ENCODE measurements around the gene TMPRSS11D.

TMPRSS11D gene

DNA sequence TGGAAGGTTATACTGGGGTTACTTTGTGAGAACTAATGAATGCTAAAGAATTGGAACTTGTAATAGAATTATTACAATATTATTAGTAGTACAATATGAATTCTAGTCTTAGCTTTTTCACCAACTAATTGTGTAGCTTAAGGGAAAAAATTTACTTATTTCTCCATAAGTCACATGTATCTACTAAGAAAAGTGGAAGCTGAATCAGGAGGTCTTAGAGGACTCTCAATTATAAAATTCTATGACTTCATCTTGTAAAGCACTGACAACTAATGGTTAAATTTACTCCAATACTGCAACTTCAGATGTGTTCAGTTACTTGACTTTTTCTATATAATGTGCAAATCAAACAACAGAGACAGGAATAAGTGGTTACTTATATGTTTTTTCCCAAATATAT lies 899 bp upstream of the TMPRSS11D start:
- no peak for DNase-seq

DNA sequence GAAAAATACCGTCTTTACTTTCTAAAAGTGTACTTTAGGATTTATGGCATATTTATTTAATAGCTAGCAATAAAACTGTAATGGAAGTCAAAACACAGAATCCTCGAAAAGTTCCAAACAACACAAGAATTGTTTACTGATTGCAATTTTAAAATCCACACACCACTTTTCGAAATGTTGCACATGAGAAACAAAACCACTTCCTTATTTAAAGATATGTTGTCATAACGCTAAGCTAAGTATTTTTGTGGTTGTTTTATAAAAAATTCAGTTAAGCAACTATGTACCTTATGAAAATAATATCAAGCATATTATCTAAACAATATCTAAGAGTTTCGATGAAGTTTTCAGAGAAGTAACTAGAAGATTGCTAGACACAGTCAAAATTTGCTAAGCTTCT lies 344 bp downstream of the TMPRSS11D start:
- no peak for DNase-seq

DNA sequence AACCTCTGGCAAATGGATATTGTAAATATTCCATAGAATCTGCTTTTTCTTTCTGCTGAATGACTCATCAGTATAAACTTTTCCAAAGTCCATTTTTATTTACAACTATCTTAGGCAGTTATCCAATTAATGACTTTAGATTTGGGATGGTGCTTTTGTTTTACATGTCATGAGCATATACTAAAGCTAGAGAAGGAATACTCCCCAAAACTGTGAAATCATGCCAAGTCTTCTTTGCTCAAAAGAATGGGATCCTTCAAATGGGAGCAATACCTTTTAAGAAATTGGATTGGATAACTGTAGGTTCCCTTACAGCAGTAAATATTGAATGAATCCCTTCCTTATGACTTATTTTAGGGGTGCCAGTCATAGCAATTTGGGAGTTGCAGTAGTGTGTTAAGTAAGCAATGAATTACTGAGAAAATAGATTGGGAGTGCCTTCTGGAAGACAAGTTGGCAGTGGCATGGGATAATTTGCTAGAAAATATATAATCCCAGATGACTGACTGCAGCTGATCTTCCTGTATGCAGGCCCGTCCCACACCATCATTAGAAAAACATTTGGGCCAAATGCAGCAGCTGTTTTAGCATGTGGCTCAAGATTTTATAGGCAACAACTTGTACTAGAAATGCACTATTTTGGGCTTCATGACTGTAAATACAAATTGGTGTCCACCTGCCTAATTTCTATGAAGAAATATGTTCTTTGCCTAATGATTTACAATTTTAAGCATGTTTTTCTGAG lies 2.8 kb downstream of the TMPRSS11D start:
- no peak for DNase-seq

DNA sequence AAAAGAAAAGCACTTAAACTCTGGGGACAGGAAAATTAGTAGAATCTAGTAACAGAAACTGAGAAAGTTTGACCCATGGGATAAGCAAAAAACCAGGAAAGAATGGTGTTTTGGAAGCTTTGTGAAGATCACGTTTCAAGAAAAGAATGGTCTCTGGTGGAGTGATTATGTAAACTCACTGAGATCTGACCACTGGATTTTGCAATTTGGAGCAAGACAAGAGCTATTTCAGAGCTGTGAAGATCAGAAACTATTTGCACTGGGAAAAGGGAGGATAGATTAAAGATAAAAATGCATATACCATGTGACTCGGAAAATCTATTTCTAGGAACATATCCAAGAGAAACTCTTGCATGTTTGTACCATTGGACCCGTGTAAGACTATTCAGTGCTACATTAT lies 4.3 kb downstream of the TMPRSS11D start:
- DNase-seq = no peak

DNA sequence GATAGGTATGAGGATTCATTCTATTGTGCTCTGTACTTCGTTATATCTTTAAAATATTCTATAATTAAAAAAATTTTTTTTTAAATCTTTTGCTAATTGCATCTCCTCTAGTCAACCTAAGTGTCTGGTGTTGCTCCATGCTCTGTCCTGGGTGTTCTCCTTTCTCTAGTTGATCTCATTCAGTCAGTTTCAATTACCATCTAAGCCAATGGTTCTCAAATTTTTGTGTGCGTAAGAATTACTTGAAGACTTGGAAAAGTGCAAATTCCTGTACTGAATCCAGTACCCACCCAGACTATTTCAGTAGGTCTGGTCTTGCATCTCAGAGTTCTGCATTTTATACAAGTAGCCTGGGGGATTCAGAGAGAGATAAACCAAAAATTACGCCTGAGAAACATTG lies 6.7 kb downstream of the TMPRSS11D start:
- DNase-seq = no peak

DNA sequence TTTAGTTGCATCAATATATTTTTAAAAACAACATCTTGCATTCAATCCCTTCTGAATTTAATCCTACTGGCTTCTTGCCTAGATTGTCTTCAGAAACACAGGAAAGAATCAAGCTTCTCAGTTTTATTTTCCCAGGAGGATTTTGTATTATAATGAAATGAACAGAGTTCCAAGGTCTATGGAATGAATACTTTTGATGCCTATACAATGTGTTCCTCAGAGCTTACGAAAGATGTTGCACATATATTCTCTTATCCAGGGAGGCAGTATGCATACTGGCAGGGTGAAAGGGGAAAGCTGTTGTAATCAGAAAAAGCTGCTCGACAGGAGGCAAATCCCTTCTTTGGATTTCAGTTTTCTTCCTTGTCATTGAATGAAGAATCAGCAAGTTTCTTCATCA lies 8.8 kb downstream of the TMPRSS11D start:
- no peak for DNase-seq

DNA sequence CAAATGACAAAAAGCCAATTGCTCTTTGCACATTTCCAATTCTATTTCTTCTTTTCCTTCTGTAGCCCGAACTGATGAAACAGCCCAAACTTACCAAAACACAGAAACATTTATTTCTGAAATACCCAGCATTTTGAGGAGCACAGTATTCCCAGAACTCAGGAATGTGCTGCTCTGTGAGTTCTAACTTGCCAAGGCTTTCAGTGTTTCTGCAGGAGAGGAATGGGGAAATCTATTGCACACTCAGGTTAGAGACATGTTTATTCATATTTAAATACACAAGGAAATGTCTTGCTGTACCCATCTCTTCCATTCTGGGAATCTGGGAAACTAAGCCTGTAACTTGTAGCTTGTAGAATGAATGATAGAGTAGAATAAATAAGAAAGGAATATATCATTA lies 10.7 kb downstream of the TMPRSS11D start:
- no peak for DNase-seq

DNA sequence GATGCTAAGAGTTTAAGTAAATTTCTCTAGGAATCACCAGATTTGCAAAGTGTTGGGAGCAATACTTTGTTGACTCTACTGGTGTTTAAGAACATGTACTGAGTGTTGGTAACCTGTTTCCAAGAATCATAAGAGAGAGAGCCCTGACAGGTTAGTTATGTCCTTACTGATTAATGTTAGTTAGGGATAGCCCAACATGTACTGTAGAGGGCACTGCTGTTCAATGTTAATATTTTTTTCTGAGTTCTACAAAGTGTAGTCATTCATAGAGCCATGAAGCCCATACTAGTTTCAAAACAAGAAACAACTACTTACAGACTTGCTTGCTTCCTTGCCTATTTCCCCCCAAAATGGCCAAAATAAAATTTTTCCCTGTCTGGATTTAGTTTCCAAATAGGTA lies 11.9 kb downstream of the TMPRSS11D start:
- peak; percentile 22 for DNase-seq

DNA sequence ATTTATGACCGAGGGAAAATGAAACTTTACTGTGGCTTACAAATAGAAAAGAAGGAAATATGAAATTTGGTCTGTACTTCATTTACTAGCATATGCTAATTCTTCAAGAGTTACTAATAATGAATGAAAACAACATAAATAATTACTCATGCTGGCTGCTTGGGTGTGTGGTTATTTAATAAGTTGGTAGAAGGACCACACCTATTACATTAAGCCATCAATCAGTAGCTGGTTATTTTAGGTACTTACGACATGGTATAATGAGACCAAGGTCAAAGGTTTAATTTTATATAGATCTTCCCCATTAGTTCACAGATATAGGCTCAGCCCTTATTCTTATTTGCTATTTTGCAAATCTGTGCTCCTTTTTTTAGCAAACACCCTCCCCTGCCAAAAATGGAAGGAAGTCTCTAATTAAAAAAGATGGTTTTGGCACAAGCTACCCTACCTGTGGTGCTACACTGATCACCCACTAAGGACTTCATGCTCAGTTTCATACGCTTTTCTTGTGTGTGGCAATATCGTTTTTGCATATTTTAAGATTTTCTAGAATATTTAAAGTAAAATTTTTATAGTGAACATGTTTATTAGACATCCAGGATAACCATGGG lies 14.1 kb downstream of the TMPRSS11D start:
- DNase-seq = no peak

DNA sequence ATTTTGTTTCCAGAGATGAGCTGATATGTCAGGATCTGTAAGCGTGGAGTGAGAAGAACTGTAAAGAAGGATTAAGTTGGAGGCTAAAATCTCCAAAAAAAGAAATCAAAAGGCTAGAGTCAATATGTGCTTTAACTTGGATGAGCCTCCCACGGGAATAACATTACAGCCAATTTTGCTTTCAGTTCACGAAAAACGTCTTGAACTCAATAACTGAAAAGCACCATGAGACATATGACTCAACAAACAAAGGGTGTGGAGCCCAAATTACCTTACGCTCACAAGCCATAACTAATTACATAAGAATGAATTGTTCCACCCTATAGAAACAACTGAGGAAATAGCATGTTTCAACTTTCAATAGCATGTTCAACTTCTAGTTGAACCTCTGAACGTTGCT lies 22.3 kb downstream of the TMPRSS11D start:
- DNase-seq = no peak

DNA sequence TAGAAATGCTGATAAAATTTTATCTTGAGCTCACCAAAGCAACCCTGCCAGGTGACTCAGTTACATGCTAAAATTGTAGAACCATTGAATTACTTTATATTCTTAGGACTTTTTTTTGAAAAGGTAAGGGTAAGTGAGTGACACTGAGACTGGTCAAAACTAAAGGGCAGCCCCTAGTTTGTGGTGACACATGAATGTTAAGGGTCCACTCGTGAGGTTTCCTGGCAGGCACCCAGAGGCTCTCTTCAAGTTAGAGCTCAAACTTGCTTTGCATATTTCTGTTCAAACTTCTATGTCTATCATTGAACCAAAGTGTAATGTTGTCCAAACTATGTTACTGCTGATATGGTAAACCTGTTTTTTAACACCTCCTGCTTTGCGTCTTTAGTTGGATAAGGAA lies 30.5 kb downstream of the TMPRSS11D start:
- DNase-seq = no peak

DNA sequence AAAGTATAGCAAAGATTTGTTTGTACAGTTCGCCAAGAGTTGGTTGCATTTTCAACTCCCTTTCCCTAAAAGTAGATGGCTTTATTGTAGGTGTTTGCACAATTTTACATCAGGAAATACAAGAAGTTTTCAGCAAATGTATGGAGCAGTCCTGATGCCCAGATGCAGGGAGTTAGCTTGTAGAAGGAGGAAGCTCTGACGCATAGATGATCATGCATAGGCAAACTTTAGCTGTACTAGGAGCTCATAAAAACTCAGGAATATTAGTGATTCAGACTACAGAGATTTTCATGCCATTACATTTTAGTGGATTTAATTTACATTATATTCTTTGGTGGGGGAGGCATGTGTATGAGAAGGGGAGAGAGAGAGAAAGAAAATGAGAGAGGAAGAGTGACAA lies 62.9 kb downstream of the TMPRSS11D start:
- DNase-seq = no peak

DNA sequence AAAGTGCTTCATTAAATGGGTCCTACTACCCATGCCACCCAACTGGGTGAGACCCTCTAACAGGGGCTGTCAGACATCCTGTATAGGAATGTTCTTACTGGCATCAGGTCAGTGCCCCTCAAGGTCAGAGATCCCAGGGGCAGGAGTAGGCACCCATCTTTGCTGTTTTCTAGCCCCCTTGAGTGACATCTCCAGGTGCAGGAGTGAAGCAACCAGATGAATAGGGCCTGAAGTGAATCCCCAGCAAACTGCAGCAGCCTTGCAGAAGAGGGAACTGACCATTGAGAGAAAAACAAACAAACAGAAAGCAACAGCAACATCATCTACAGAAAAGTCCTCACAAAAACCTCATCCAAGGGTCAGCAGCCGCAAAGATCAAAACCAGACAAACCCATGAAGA lies 73.8 kb downstream of the TMPRSS11D start:
- DNase-seq = no peak

DNA sequence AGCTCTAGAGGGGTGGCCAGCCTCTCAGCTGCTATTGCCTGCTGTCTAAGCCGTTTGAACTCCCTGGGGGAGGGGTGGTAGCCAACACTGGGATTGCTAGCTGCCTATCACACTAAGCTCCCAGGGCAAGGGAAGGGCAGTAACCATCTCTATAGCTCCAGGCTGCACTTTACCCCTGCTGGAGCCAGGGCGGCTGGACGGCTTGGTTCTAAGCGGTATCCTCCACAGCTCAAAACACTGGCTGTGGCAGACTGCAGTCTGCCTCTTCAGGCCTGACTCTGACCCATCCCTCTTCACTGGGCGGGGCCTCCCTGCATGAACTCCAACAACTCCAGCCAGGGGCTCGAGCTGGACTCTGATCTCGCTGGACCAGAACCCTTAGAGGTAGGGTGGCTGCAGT lies 74.3 kb downstream of the TMPRSS11D start:
- no peak for DNase-seq

DNA sequence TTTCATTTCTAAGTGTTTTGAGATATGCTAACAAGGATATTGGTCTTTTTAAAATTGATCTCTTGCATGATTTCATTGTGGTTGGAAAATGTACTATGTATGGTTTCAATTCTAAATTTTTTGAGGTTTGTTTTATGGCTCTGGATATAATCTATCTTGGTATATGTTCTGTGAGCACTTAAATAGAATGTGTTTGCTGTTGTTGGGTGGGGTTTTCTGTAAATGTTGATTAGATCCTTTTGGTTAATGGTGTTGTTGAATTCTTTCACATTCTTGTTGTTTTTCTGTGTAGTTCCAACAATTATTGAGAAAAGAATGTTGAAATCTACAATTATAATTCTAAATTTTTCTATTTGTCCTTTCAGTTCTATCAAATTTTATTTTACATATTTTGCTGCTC lies 87.0 kb downstream of the TMPRSS11D start:
- no peak for DNase-seq

DNA sequence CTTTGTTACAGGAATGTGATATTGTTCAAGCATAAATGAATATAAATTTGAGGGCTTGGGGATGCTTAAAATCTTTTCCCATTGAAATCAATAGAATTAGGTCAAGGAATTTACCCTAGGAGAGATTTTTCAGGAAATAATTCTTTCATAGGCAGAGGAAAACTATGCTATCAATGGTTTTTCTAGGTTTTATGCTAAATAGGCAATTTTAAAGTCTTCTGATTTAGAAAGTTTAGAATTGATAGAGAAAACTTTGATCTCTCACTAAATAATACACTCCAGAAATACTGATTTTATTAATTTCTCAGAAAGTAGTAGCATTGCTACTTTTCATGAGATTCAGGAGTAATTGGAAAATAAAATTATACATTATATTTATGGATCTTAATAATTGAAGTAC lies 93.1 kb downstream of the TMPRSS11D start:
- no peak for DNase-seq

DNA sequence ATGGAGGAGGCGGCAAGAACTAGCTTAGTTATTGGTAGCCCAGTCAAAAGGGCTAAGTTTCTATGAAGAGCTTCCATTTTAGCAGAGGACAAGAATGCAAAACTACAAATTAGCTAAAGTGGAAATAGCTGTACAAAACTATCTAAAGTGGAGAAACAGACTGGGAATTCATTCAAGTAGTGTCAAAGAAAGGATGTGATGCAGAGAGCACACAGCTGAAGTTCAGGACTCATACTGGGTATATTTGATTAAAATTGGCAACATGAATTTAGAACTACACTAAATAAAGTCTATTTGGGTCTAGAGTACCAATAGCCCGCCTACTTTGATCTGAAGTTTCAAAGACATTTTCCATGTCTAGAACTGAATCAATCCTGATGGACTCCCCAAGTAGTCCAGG lies 96.5 kb downstream of the TMPRSS11D start:
- no peak for DNase-seq

DNA sequence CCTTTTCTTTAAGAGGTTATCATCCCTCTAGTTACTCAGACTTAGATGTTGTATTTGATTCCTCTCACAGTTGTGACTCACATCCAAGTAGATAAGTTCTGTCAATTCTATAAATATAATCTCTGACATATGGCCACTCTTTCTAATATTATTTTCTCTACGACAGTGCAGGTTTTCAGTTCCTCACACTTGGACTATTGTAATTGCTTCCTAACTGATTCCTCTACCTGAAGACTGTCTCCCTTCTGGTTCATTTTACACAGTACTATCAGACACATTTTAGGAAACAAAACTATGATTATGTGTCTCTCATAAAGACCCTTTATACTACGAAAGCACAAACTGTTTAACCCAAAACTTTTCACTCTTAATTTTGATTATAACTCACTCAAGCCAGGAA lies 98.3 kb downstream of the TMPRSS11D start:
- DNase-seq = no peak

DNA sequence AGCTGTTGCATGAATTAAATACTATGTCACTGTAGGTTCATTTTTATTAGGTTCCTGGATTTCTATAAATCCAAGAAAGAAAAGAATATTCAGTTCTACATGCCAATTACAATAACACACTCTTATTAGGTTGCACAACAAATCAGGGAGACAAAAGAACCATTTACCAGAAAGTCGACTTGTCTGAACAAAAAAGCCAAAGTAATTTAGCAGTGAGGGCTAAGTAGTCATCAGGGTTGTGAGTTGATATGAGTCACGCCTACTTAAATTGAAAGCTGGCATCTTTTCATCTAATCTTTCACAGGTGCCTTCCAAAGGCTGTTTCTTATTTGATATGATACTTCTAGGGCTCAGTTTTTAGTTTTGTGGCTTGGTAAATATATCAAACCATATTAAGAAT lies 104.2 kb downstream of the TMPRSS11D start:
- no peak for DNase-seq

DNA sequence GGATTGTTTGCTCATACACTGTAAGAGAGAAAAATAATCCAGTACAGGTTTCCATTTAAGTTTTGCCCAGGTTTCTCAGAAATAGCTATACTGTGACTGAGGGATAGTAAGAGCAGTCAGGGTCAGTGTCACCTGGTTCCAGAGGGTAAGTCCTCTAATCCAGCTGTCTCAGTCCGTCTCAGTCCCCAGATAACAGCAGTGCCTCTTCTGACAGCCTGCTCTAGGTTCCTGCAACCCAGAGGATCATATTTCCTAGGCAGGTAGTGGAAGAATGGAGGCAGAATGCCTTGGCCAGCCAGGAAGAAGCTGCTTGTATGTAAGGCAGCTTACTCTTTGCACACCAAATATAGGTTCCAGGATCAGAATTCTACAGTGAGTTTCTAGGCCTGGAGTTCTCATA lies 107.1 kb downstream of the TMPRSS11D start:
- no peak for DNase-seq

Measured in HCEC 1CT (cell line).